Activated T-cell treated with anti-CD3 and anti-CD28 coated beads, Interleukin-2, amount 50 U/mL, for 4 hours (primary cell): ENCODE results near the gene RBM43. TPM values are rescaled to one million over a fixed set of nuclear protein-coding genes. Genes with fewer than 3 reads are reported as not detected.
A peak's percentile ranks its signal among the peaks of the same experiment; 100 is the strongest.

Experiments used
- ATAC-seq, 2 donors: fragments of 200-7000 bp; cut with Tn5 transposase; one replicate each; pipeline ENCODE4 v1.10.0; 2021
- DNase-seq: peaks from one replicate; pipeline ENCODE4 v3.0.0-alpha.2; 2020
- H3K27me3 Mint-ChIP-seq: one replicate; pipeline ENCODE4 v1.8.0; 2021; ENCODE audit warnings: low read depth, mixed read lengths
- H3K36me3 Mint-ChIP-seq: one replicate; pipeline ENCODE4 v1.8.0; 2022; ENCODE audit warnings: mixed read lengths; ENCODE audit not compliant: insufficient read depth
- H3K4me1 Mint-ChIP-seq: one replicate; pipeline ENCODE4 v1.8.0; 2021; ENCODE audit warnings: low read depth, mixed read lengths
- H3K4me3 Mint-ChIP-seq: one replicate; pipeline ENCODE4 v1.8.0; 2021; ENCODE audit warnings: mild to moderate bottlenecking, moderate library complexity, mixed read lengths
- H3K9me3 Mint-ChIP-seq: one replicate; pipeline ENCODE4 v1.8.0; 2021; ENCODE audit warnings: mixed read lengths
- total RNA-seq, 3 donors: library from RNA; stranded (reverse); gene quantifications; one replicate each; pipeline ENCODE4 v1.2.1, GENCODE V29; 2021

The RBM43 gene
- total RNA-seq, 3 donors from 2014 or later, result 0.73 to 1.4 (median 0.76) TPM

DNA sequence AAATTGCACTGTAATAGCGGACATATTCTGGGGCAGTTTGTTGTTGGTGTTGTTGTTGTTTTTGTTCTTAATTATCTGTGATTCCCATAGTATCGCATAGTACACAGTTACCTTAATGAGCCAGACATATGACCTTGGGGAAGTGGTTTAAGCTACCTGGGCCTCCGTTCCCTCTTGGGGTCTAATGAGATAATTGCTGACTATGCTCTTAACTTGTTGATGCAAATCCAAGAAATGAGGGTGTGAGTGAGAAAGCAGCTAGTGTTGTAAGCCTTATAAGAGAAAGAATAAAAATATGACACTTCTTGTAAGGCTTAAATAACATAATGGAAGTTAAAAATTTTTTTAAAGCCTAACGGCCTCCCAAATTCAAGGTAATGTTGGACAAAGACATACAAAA lies 20.7 kb upstream of the RBM43 start:
- H3K9me3 Mint-ChIP-seq, result no peaks in the 10 kb centered on the region
- H3K4me1 Mint-ChIP-seq, result peaks cover 32% of the 10 kb centered on the region
- no peak for ATAC-seq
- DNase-seq, result no peak
- no peaks in the 10 kb centered on the region for H3K27me3 Mint-ChIP-seq
- H3K4me3 Mint-ChIP-seq, result no peak overlapping the region
- peaks cover 30% of the 10 kb centered on the region for H3K36me3 Mint-ChIP-seq

DNA sequence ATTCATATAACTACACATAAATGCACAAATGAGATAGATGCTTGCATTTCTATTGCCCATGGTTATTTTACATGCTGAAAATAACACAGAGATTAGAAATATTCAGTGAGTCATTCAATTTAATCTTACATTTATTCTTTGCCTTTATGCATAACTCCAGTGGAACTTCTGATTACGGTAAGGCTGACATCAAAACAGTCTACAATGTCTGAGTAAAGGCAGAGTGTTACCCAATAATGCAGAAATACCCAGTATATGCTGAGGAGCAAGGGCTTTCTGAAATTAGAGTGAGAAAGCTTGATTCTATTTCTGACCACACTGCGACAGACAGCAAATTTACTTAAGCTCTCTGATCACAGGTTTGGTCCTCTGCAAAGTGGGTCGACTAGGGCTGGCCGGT lies 18.6 kb upstream of the RBM43 start:
- no peaks in the 10 kb centered on the region for H3K9me3 Mint-ChIP-seq

DNA sequence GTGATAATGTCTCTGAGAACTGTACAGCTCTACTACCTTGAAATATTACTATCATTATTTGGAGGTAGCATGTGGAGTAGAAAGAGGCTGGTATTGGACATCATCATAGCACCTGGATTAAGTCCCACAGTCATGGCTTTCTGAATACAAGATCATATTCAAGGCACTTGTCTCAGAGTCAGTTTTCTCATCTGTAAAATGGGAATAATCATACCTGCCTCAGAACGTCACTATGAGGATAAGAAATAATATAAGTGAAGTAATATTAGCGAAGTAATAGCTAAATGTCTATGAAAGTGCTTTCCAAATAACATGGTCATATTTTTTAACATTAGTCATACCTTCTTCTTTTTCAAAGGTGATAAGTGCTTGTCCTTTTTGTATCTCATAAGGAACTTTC lies 16.8 kb upstream of the RBM43 start:
- peaks cover 37% of the 10 kb centered on the region for H3K36me3 Mint-ChIP-seq
- H3K27me3 Mint-ChIP-seq, result no peaks in the 10 kb centered on the region
- peaks cover under 1% of the 10 kb centered on the region for H3K4me1 Mint-ChIP-seq
- no peak for DNase-seq
- H3K9me3 Mint-ChIP-seq, result no peaks in the 10 kb centered on the region
- ATAC-seq, result no peak
- no peak overlapping the region for H3K4me3 Mint-ChIP-seq

More for the DNA sequence above, 18.6 kb upstream of the RBM43 start:
- DNase-seq, result no peak
- Mint-ChIP-seq H3K4me3 (no peak overlapping the region), H3K36me3 (peaks cover 35% of the 10 kb centered on the region), H3K4me1 (peaks cover 13% of the 10 kb centered on the region), H3K27me3 (no peaks in the 10 kb centered on the region)
- ATAC-seq, result no peak

- Mint-ChIP-seq H3K4me1 (no peaks in the 10 kb centered on the region), H3K36me3 (peaks cover 41% of the 10 kb centered on the region), H3K27me3 (no peaks in the 10 kb centered on the region), H3K4me3 (no peak overlapping the region), H3K9me3 (no peaks in the 10 kb centered on the region)
- ATAC-seq (no peak), DNase-seq (no peak)
Observed at GRCh38 chr2:151277067-151277466, 15.4 kb upstream of the RBM43 start.

GRCh38 chr2:151275291-151275690 lies 13.6 kb upstream of the RBM43 start:
- H3K9me3 Mint-ChIP-seq, result no peaks in the 10 kb centered on the region
- no peak for DNase-seq
- no peak overlapping the region for H3K4me3 Mint-ChIP-seq
- H3K27me3 Mint-ChIP-seq, result no peaks in the 10 kb centered on the region
- H3K4me1 Mint-ChIP-seq, result no peaks in the 10 kb centered on the region
- ATAC-seq, result no peak
- H3K36me3 Mint-ChIP-seq, result peaks cover 46% of the 10 kb centered on the region

DNA sequence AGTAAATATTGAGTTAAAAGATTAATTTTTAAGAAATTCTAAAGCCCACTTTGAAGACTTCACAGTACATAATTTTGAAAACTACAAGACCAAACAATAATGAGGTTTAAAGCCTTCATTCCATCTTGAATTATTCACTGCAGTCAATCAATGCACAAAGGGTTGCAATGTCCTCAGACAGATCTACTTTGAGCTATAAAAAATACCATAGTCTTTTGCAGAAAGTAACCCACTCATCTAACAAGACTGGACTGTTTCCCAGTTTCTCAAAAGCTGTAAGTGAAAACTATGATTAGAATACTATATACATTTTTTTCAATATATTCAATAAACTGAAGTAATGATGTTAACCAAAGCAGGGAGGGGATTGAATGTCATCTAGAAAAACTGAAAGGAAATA lies 10.2 kb upstream of the RBM43 start:
- DNase-seq, result no peak
- Mint-ChIP-seq H3K4me3 (no peak overlapping the region), H3K27me3 (no peaks in the 10 kb centered on the region), H3K36me3 (peaks cover 43% of the 10 kb centered on the region), H3K9me3 (no peaks in the 10 kb centered on the region), H3K4me1 (no peaks in the 10 kb centered on the region)
- ATAC-seq, result no peak

- peaks cover 30% of the 10 kb centered on the region for H3K36me3 Mint-ChIP-seq
- H3K4me1 Mint-ChIP-seq, result no peaks in the 10 kb centered on the region
- no peak overlapping the region for H3K4me3 Mint-ChIP-seq
- H3K9me3 Mint-ChIP-seq, result no peaks in the 10 kb centered on the region
- no peak for ATAC-seq
- H3K27me3 Mint-ChIP-seq, result no peaks in the 10 kb centered on the region
- no peak for DNase-seq
Observed at GRCh38 chr2:151269798-151270568, 8.3 kb upstream of the RBM43 start.

GRCh38 chr2:151268085-151268484 lies 6.4 kb upstream of the RBM43 start:
- DNase-seq (no peak), ATAC-seq (no peak)
- Mint-ChIP-seq H3K4me1 (no peaks in the 10 kb centered on the region), H3K4me3 (no peak overlapping the region), H3K9me3 (no peaks in the 10 kb centered on the region), H3K36me3 (peaks cover 26% of the 10 kb centered on the region), H3K27me3 (no peaks in the 10 kb centered on the region)

DNA sequence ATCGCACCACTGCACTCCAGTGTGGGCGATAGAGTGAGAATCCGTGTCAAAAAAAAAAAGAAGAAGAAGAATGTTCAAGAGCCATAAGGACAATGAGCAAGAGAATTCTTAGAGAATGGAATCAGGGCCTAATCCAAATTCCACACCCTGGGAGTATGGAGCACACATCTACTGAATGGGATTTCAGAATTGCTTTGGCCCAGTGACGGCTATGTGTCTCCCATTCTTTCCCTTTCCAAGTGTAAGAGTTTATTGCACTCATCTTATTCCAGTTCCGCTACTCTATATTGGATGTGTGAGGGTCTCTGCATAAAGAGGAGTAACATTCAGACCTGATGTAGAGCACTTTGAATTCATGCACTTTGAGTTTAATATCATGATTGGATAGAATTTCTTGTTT lies 5.9 kb upstream of the RBM43 start:
- DNase-seq, result no peak
- ATAC-seq, result no peak
- peaks cover 5% of the 10 kb centered on the region for H3K4me1 Mint-ChIP-seq
- H3K4me3 Mint-ChIP-seq, result no peak overlapping the region
- no peaks in the 10 kb centered on the region for H3K9me3 Mint-ChIP-seq
- H3K36me3 Mint-ChIP-seq, result peaks cover 23% of the 10 kb centered on the region
- no peaks in the 10 kb centered on the region for H3K27me3 Mint-ChIP-seq

- Mint-ChIP-seq H3K9me3 (no peaks in the 10 kb centered on the region), H3K4me3 (no peak overlapping the region), H3K36me3 (peaks cover 14% of the 10 kb centered on the region), H3K4me1 (peaks cover 14% of the 10 kb centered on the region), H3K27me3 (no peaks in the 10 kb centered on the region)
- ATAC-seq (no peak), DNase-seq (no peak)
Observed at GRCh38 chr2:151265991-151266390, 4.3 kb upstream of the RBM43 start.

- Mint-ChIP-seq H3K4me1 (peaks cover 25% of the 10 kb centered on the region), H3K4me3 (no peak overlapping the region), H3K27me3 (no peaks in the 10 kb centered on the region), H3K9me3 (no peaks in the 10 kb centered on the region), H3K36me3 (peaks cover 3% of the 10 kb centered on the region)
- no peak for ATAC-seq
- DNase-seq, result no peak
Observed at GRCh38 chr2:151264157-151264825, 2.6 kb upstream of the RBM43 start.

DNA sequence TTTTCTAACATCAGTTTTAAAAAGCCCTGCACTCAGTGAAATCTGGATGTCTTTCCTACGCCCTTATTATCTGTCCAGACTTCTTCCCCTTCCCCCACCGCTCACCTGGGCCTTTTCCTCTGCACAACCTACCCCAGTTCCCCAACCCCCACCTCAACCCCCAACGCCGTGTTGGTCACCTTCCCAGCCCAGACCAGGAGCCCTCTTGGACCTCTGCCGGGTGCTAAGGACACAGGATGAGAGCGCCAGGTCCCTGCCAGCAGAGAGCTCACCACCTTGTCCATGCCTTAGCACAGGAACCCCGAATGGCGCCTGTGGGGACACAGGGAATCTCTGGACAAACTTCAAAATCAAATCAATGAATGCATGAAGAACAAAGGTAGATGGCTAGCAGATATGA lies 966 bp upstream of the RBM43 start:
- Mint-ChIP-seq H3K36me3 (no peaks in the 10 kb centered on the region), H3K4me3 (peak overlapping the region; percentile 37), H3K4me1 (peaks cover 25% of the 10 kb centered on the region), H3K9me3 (no peaks in the 10 kb centered on the region), H3K27me3 (no peaks in the 10 kb centered on the region)
- DNase-seq, result no peak
- no peak for ATAC-seq

GRCh38 chr2:151261977-151262291 lies 271 bp upstream of the RBM43 start:
- Mint-ChIP-seq H3K4me1 (peaks cover 27% of the 10 kb centered on the region), H3K36me3 (peaks cover 1% of the 10 kb centered on the region), H3K9me3 (no peaks in the 10 kb centered on the region), H3K27me3 (no peaks in the 10 kb centered on the region), H3K4me3 (peak overlapping the region; percentile 93)
- DNase-seq (no peak), ATAC-seq (no peak)

- Mint-ChIP-seq H3K4me3 (peak overlapping the region; percentile 93), H3K9me3 (no peaks in the 10 kb centered on the region), H3K4me1 (peaks cover 28% of the 10 kb centered on the region), H3K36me3 (peaks cover 2% of the 10 kb centered on the region), H3K27me3 (no peaks in the 10 kb centered on the region)
- DNase-seq, result no peak
- ATAC-seq, result no peak
Observed at GRCh38 chr2:151260573-151261230, 961 bp downstream of the RBM43 start.

- DNase-seq (no peak), ATAC-seq (no peak)
- Mint-ChIP-seq H3K4me3 (no peak overlapping the region), H3K4me1 (peaks cover 36% of the 10 kb centered on the region), H3K36me3 (peaks cover 14% of the 10 kb centered on the region), H3K27me3 (no peaks in the 10 kb centered on the region), H3K9me3 (no peaks in the 10 kb centered on the region)
Observed at GRCh38 chr2:151258121-151258520, 3.5 kb downstream of the RBM43 start.
